ENCODE data around the gene ANKRD33B. TPM values are rescaled to one million over a fixed set of nuclear protein-coding genes. Genes with fewer than 3 reads are reported as not detected.

Gene ANKRD33B
- total RNA-seq, 1 experiment from 2014 or later, result 10.9 TPM

DNA sequence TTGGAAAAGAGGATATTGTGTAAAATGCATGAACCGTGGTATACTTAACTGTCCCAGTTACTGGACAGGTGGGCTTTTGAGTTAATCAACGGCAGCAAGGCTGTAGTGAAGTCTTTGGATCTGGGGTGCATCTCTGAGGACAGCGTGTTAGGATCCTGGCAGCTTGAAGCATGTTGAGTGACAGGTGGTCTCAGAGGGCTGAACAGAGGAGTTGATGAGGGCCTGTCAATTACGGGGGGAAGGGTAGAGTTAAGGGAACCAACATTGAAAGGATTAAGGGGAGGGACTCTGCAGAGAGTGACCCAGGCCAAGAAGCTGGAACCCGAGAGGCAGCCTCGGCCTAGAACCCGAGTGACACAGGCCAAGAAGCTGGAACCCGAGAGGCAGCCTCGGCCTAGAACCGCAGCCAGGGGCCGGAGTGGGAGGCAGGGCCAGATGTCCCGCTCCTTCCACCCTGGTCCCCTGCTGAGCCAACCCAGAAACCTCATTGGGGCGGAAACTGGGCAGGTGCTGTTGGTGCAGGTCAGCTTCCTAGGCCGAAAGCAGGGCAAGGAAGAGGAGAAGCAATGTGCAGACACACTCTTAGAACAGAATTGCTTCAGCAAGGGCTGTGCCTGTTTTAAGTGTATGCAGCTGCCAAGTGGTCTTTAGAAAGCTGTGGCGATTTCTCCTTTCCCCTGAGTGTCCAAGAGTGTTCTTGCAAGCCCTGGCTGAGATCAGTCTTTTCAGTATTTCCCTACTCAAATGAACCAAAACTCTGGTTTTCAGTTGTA is 62.0 kb downstream of the ANKRD33B start (continued):
- TF ChIP-seq, protein P1, sequence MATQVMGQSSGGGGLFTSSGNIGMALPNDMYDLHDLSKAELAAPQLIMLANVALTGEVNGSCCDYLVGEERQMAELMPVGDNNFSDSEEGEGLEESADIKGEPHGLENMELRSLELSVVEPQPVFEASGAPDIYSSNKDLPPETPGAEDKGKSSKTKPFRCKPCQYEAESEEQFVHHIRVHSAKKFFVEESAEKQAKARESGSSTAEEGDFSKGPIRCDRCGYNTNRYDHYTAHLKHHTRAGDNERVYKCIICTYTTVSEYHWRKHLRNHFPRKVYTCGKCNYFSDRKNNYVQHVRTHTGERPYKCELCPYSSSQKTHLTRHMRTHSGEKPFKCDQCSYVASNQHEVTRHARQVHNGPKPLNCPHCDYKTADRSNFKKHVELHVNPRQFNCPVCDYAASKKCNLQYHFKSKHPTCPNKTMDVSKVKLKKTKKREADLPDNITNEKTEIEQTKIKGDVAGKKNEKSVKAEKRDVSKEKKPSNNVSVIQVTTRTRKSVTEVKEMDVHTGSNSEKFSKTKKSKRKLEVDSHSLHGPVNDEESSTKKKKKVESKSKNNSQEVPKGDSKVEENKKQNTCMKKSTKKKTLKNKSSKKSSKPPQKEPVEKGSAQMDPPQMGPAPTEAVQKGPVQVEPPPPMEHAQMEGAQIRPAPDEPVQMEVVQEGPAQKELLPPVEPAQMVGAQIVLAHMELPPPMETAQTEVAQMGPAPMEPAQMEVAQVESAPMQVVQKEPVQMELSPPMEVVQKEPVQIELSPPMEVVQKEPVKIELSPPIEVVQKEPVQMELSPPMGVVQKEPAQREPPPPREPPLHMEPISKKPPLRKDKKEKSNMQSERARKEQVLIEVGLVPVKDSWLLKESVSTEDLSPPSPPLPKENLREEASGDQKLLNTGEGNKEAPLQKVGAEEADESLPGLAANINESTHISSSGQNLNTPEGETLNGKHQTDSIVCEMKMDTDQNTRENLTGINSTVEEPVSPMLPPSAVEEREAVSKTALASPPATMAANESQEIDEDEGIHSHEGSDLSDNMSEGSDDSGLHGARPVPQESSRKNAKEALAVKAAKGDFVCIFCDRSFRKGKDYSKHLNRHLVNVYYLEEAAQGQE (IDR thresholded peaks at IDR 0.05; ENCODE audit: low read depth), result no peak
- TF ChIP-seq ZFX (IDR thresholded peaks at IDR 0.05), result no peak
- TF ChIP-seq SP1 (IDR thresholded peaks at IDR 0.05; ENCODE audit: low read depth), result no peak
- no peak for TF ChIP-seq CEBPB (IDR thresholded peaks at IDR 0.05; ENCODE audit: low read depth)

DNA sequence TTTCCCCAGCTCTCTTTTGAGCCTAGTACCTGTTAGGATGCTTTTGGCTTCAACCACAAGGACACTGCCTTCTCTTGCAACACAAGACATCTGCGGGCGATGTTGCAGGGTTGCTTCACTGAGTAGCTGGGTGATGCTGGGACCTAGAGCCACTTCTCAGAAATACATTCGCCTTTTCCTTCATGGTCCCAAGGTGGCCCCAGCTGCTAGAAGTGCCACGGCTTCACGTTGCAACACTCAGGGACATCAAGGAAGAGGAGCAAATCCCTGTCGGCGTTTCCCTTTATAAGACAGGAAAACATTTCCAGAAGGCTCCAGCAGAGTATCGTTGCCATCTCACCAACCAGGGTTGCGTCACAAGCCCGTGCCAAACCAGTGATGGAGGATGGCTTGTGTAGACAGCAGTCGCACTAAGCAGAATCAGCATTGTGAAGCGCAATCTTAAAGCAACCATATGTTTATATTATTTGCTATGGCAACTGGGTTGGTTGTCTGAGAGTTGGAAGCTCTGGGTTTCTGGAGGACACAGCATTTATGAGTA is 62.7 kb downstream of the ANKRD33B start:
- POLR2A ChIA-PET, result no interaction called here
- no peak for ATAC-seq
- Histone ChIP-seq H3K9me2 (ENCODE audit: insufficient read depth) (no peaks in the 10 kb centered on the region), H3K27ac (ENCODE audit: low read depth, low read length) (no peak overlapping the region), H3K79me2 (ENCODE audit: insufficient read depth, low read length) (peaks cover 18% of the 10 kb centered on the region; the same call in 1 of the 2 replicates), H3K4me2 (ENCODE audit: low read length) (no peak overlapping the region), H3K9ac (ENCODE audit: low read length) (no peak overlapping the region), H3K27me3 (ENCODE audit: insufficient read depth, low read length) (no peaks in the 10 kb centered on the region), H3K9me3 (ENCODE audit: control insufficient read depth in 1 of 2, insufficient read depth in 1 of 2, low read depth in 1 of 2, low read length in 2 of 2) (no peaks in the 10 kb centered on the region; a peak in 1 of 4 replicates), H3K4me3 (replicated peaks in 1 of 2; ENCODE audit: low read depth in 1 of 2, low read length in 2 of 2) (no peak overlapping the region), H3K36me3 (ENCODE audit: control insufficient read depth in 1 of 2, insufficient read depth in 2 of 2, low read length in 2 of 2) (peaks cover 0 to 6% of the 10 kb centered on the region in 2 experiments; a peak in 1 of 4 replicates), H2AFZ (ENCODE audit: low read depth, low read length, poor library complexity, severe bottlenecking) (no peak overlapping the region), H4K20me1 (ENCODE audit: insufficient read depth) (no peaks in the 10 kb centered on the region), H3K4me1 (ENCODE audit: control insufficient read depth in 1 of 2, insufficient read depth in 2 of 2, low read length in 2 of 2) (peaks cover 12 to 45% of the 10 kb centered on the region in 2 experiments)
- RAD21 ChIA-PET (ENCODE audit: low non-redundant PET in 1 of 2, low total read pairs in 2 of 2, uncharacterized antibody in 2 of 2, unreplicated experiment in 2 of 2), result interaction anchor here in 1 of 2 experiments (1.1 to 3.1 kb wide), 3 partner anchors 172 to 178 kb away, joined by 4 to 21 read pairs (median 5); no protein-coding TSS in a partner anchor
- intact Hi-C loops (cut with micrococcal nuclease), result no loop called here
- no peak for DNase-seq (ENCODE audit: low read depth, low spot score)
- CTCF ChIA-PET, result interaction anchor here (1.1 to 2.6 kb wide), 5 partner anchors 34 to 187 kb away, joined by 3 to 94 read pairs (median 4); no protein-coding TSS in a partner anchor
- no TSS peak for BruUV-seq (replicated peaks)
- TF ChIP-seq ZNF274 (IDR thresholded peaks at IDR 0.05; ENCODE audit: low read depth, low read length) (no peak), EZH2phosphoT487 (IDR thresholded peaks at IDR 0.05; ENCODE audit: borderline replicate concordance) (no peak), CEBPB (IDR thresholded peaks at IDR 0.05; ENCODE audit: low read depth) (no peak), ZFX (IDR thresholded peaks at IDR 0.05) (no peak), JUND (IDR thresholded peaks at IDR 0.05) (no peak), RAD21 (IDR thresholded peaks at IDR 0.05; ENCODE audit: low read depth) (no peak), EZH2 (IDR thresholded peaks at IDR 0.05) (no peak), SRF (IDR thresholded peaks at IDR 0.05; ENCODE audit: low read depth) (no peak), YY1 (IDR thresholded peaks at IDR 0.05; ENCODE audit: extremely low read depth, insufficient replicate concordance, low read depth, low read length) (no peak), EGR1 (IDR thresholded peaks at IDR 0.05; ENCODE audit: low read depth) (no peak), POLR2A (IDR thresholded peaks at IDR 0.05; ENCODE audit: borderline replicate concordance, extremely low read depth, insufficient read depth, insufficient read length) (no peak), TCF7L2 (IDR thresholded peaks at IDR 0.05; ENCODE audit: borderline replicate concordance, extremely low read depth, insufficient read depth, insufficient read length) (no peak), POLR2AphosphoS5 (IDR thresholded peaks at IDR 0.05; ENCODE audit: low read depth, low read length) (no peak)
- TF ChIP-seq, protein P2, sequence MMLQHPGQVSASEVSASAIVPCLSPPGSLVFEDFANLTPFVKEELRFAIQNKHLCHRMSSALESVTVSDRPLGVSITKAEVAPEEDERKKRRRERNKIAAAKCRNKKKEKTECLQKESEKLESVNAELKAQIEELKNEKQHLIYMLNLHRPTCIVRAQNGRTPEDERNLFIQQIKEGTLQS (IDR thresholded peaks at IDR 0.05), result no peak
- TF ChIP-seq, protein P3, sequence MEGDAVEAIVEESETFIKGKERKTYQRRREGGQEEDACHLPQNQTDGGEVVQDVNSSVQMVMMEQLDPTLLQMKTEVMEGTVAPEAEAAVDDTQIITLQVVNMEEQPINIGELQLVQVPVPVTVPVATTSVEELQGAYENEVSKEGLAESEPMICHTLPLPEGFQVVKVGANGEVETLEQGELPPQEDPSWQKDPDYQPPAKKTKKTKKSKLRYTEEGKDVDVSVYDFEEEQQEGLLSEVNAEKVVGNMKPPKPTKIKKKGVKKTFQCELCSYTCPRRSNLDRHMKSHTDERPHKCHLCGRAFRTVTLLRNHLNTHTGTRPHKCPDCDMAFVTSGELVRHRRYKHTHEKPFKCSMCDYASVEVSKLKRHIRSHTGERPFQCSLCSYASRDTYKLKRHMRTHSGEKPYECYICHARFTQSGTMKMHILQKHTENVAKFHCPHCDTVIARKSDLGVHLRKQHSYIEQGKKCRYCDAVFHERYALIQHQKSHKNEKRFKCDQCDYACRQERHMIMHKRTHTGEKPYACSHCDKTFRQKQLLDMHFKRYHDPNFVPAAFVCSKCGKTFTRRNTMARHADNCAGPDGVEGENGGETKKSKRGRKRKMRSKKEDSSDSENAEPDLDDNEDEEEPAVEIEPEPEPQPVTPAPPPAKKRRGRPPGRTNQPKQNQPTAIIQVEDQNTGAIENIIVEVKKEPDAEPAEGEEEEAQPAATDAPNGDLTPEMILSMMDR (IDR thresholded peaks at IDR 0.05 in 2 of 3, conservative IDR thresholded peaks at IDR 0.05 in 1 of 3; ENCODE audit: borderline replicate concordance in 1 of 3, insufficient read depth in 1 of 3, low read depth in 2 of 3, low read length in 2 of 3), result no peak
- TF ChIP-seq, protein P4, sequence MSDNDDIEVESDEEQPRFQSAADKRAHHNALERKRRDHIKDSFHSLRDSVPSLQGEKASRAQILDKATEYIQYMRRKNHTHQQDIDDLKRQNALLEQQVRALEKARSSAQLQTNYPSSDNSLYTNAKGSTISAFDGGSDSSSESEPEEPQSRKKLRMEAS (IDR thresholded peaks at IDR 0.05), result no peak

Data from HCT116 (cell line).